Superior temporal gyrus (tissue), 1 donor: ENCODE data around the gene SMG6.

ENCODE experiments used
- DNase-seq: peaks from one replicate; pipeline ENCODE4 v3.0.0-alpha.2; 2016; ENCODE audit errors: extremely low spot score

SMG6 gene

GRCh38 chr17:2049333-2050299 lies 254.0 kb downstream of the SMG6 start:
- peak; percentile 44 for DNase-seq

GRCh38 chr17:2048805-2049204 lies 254.8 kb downstream of the SMG6 start:
- no peak for DNase-seq

GRCh38 chr17:2047590-2047989 lies 256.0 kb downstream of the SMG6 start:
- no peak for DNase-seq

GRCh38 chr17:2044263-2044894 lies 259.2 kb downstream of the SMG6 start:
- no peak for DNase-seq

GRCh38 chr17:2043785-2044184 lies 259.8 kb downstream of the SMG6 start:
- no peak for DNase-seq

GRCh38 chr17:2042933-2043332 lies 260.7 kb downstream of the SMG6 start:
- DNase-seq, result no peak

GRCh38 chr17:2042390-2042847 lies 261.2 kb downstream of the SMG6 start:
- DNase-seq, result peak; percentile 20

- DNase-seq, result peak; percentile 96
Observed at GRCh38 chr17:2041561-2042389, 261.8 kb downstream of the SMG6 start, which contains the start of gene OVCA2. OVCA2 (plus strand) TSS chr17:2042022; CDS start chr17:2042048, 26 bp downstream.

- peak; percentile 13 for DNase-seq
Observed at GRCh38 chr17:2040942-2041560, 262.5 kb downstream of the SMG6 start.

- no peak for DNase-seq
Observed at GRCh38 chr17:2040219-2040827, 263.3 kb downstream of the SMG6 start.

GRCh38 chr17:2037155-2037554 lies 266.4 kb downstream of the SMG6 start:
- DNase-seq, result no peak

GRCh38 chr17:2035541-2036488 lies 267.8 kb downstream of the SMG6 start:
- DNase-seq, result no peak

GRCh38 chr17:2034806-2035540 lies 268.6 kb downstream of the SMG6 start:
- DNase-seq, result no peak

GRCh38 chr17:2034157-2034556 lies 269.4 kb downstream of the SMG6 start:
- DNase-seq, result no peak

- no peak for DNase-seq
Observed at GRCh38 chr17:2033153-2033552, 270.4 kb downstream of the SMG6 start.

- DNase-seq, result no peak
Observed at GRCh38 chr17:2030779-2031163, 272.8 kb downstream of the SMG6 start.

- peak; percentile 87 for DNase-seq
Observed at GRCh38 chr17:2029911-2030778, 273.4 kb downstream of the SMG6 start, which contains the start of gene DPH1. DPH1 (plus strand) TSS chr17:2030153; CDS start chr17:2030170, 17 bp downstream.

- no peak for DNase-seq
Observed at GRCh38 chr17:2028737-2029136, 274.8 kb downstream of the SMG6 start.
